Body of pancreas (tissue), 4 donors: ENCODE data around the gene ADARB1. TPM values are rescaled to one million over a fixed set of nuclear protein-coding genes. Genes with fewer than 3 reads are reported as not detected.
"Not testable (repeated sequence)": the region's sequence is repeated elsewhere in the genome, so short reads cannot be mapped to it uniquely, and the experiment has no call there.

Experiments
- ATAC-seq: fragments of 150-250 bp; one replicate; pipeline ENCODE4 v1.9.1; 2016
- DNase-seq, 4 donors: peaks; one replicate each; pipeline ENCODE4 v3.0.0-alpha.2; 2019
- H3K27ac ChIP-seq, 4 donors: fragments of 200-600 bp; sonication (generic); 1 replicate in 3 of 4; 2 replicates in 1 of 4; pipeline versions ENCODE4 v1.5.1 to v1.6.1; 2016 to 2019; ENCODE audit warnings: mild to moderate bottlenecking in 1 of 4, mixed read lengths in 1 of 4, moderate library complexity in 1 of 4
- H3K27me3 ChIP-seq, 2 donors: fragments of 200-600 bp; sonication (generic); one replicate each; pipeline ENCODE4 v1.6.0; 2016; ENCODE audit warnings: mild to moderate bottlenecking in 1 of 2
- H3K36me3 ChIP-seq, 2 donors: fragments of 200-600 bp; sonication (generic); replicated peaks in 1 of 2; 2 replicates each; pipeline ENCODE4 v1.5.1; 2016; ENCODE audit warnings: low read depth in 2 of 2; ENCODE audit not compliant: insufficient read depth in 1 of 2
- H3K4me1 ChIP-seq: fragments of 200-600 bp; sonication (generic); one replicate; pipeline ENCODE4 v1.6.0; 2016
- H3K4me3 ChIP-seq, 2 donors: fragments of 200-600 bp; sonication (generic); 1 replicate in 1 of 2; 2 replicates in 1 of 2; pipeline ENCODE4 v1.5.1; 2016 to 2019
- H3K9me3 ChIP-seq, 3 donors: fragments of 200-600 bp; sonication (generic); 1 replicate in 2 of 3; 2 replicates in 1 of 3; pipeline ENCODE4 v1.5.1; 2016
- CTCF ChIP-seq, 7 experiments: fragments of 450-650 bp in 4 of 7; fragments of 200-600 bp in 3 of 7; sonication (generic) in 3 of 7; IDR thresholded peaks; one replicate each; pipeline ENCODE4 v1.5.1; 2016 to 2019; ENCODE audit warnings: antibody characterized with exemption in 7 of 7
- POLR2A ChIP-seq, 3 donors: fragments of 450-650 bp; IDR thresholded peaks; one replicate each; pipeline ENCODE4 v1.6.1; 2016; ENCODE audit warnings: antibody characterized with exemption in 3 of 3, mild to moderate bottlenecking in 2 of 3
- WGBS, 2 donors: methylation state at CpG; one replicate each; pipeline ENCODE4 v1.1.5; 2017; 5-methylcytosine and 5-hydroxymethylcytosine counted together
- intact Hi-C: fragments of 100-400 bp; cut with DNase I; formaldehyde crosslinking; loops from one replicate; pipeline ENCODE4 v1.15.1; 2023
- total RNA-seq, 2 donors: library from RNA; depleted of rRNA; stranded (reverse); fragments of >200 nt; gene quantifications; one replicate each; pipeline ENCODE4 v1.1.0, GENCODE V29; 2016

ADARB1 gene
- total RNA-seq, 2 donors from 2014 or later, result 11.4 to 11.5 TPM

- intact Hi-C loops, result no loop called here
- Histone ChIP-seq H3K4me1 (peaks cover 4% of the 10 kb centered on the region), H3K27ac (no peak overlapping the region), H3K9me3 (no peaks in the 10 kb centered on the region), H3K4me3 (no peak overlapping the region), H3K36me3 (no peaks in the 10 kb centered on the region), H3K27me3 (no peaks in the 10 kb centered on the region)
- no peak for DNase-seq
- no peak for TF ChIP-seq CTCF (IDR thresholded peaks at IDR 0.05)
- no peak for TF ChIP-seq POLR2A (IDR thresholded peaks at IDR 0.05)
- no peak for ATAC-seq
- WGBS, 2 donors, result 75 to 84% methylated on average over 9 of the region's 9 CpGs
Measured at GRCh38 chr21:45145146-45145545, 70.8 kb downstream of the ADARB1 start.

- H3K4me3 ChIP-seq, intact Hi-C loops, H3K9me3 ChIP-seq, H3K36me3 ChIP-seq, H3K27me3 ChIP-seq, ATAC-seq, H3K4me1 ChIP-seq, DNase-seq, H3K27ac ChIP-seq: not testable (repeated sequence)
- WGBS, 2 donors, result 89 to 91% methylated on average over 12 to 17 of the region's 17 CpGs
Measured at GRCh38 chr21:45145846-45146245, 71.5 kb downstream of the ADARB1 start.

- no peak for ATAC-seq
- Histone ChIP-seq H3K9me3 (no peaks in the 10 kb centered on the region), H3K27ac (no peak overlapping the region), H3K36me3 (no peaks in the 10 kb centered on the region), H3K27me3 (no peaks in the 10 kb centered on the region), H3K4me3 (no peak overlapping the region), H3K4me1 (peaks cover 4% of the 10 kb centered on the region)
- TF ChIP-seq POLR2A (IDR thresholded peaks at IDR 0.05) (no peak), CTCF (IDR thresholded peaks at IDR 0.05) (no peak)
- intact Hi-C loops, result no loop called here
- WGBS, 2 donors, result 70 to 80% methylated on average over 8 of the region's 8 CpGs
- DNase-seq, result no peak
Measured at GRCh38 chr21:45146306-45146705, 71.9 kb downstream of the ADARB1 start.

GRCh38 chr21:45146801-45147200 is 72.4 kb downstream of the ADARB1 start:
- Histone ChIP-seq H3K27me3 (no peaks in the 10 kb centered on the region), H3K36me3 (no peaks in the 10 kb centered on the region), H3K9me3 (no peaks in the 10 kb centered on the region), H3K4me1 (peaks cover 4% of the 10 kb centered on the region), H3K4me3 (no peak overlapping the region), H3K27ac (no peak overlapping the region)
- TF ChIP-seq CTCF (IDR thresholded peaks at IDR 0.05), result no peak
- TF ChIP-seq POLR2A (IDR thresholded peaks at IDR 0.05), result no peak
- intact Hi-C loops, result no loop called here
- 67 to 75% methylated on average over 2 of the region's 2 CpGs for whole genome bisulfite sequencing, 2 donors
- DNase-seq (no peak), ATAC-seq (no peak)

- Histone ChIP-seq H3K27me3 (no peaks in the 10 kb centered on the region), H3K4me3 (no peak overlapping the region), H3K36me3 (no peaks in the 10 kb centered on the region), H3K4me1 (no peaks in the 10 kb centered on the region), H3K9me3 (no peaks in the 10 kb centered on the region), H3K27ac (no peak overlapping the region)
- intact Hi-C loops, result no loop called here
- ATAC-seq, result no peak
- 82 to 84% methylated on average over 26 to 30 of the region's 30 CpGs for WGBS, 2 donors
- no peak for DNase-seq
- TF ChIP-seq CTCF (IDR thresholded peaks at IDR 0.05), result no peak
- TF ChIP-seq POLR2A (IDR thresholded peaks at IDR 0.05), result no peak
Measured at GRCh38 chr21:45147473-45148315, 73.3 kb downstream of the ADARB1 start.
